ENCODE measurements around the gene JAG1.
A peak's percentile ranks its signal among the peaks of the same experiment; 100 is the strongest.

The JAG1 gene

DNA sequence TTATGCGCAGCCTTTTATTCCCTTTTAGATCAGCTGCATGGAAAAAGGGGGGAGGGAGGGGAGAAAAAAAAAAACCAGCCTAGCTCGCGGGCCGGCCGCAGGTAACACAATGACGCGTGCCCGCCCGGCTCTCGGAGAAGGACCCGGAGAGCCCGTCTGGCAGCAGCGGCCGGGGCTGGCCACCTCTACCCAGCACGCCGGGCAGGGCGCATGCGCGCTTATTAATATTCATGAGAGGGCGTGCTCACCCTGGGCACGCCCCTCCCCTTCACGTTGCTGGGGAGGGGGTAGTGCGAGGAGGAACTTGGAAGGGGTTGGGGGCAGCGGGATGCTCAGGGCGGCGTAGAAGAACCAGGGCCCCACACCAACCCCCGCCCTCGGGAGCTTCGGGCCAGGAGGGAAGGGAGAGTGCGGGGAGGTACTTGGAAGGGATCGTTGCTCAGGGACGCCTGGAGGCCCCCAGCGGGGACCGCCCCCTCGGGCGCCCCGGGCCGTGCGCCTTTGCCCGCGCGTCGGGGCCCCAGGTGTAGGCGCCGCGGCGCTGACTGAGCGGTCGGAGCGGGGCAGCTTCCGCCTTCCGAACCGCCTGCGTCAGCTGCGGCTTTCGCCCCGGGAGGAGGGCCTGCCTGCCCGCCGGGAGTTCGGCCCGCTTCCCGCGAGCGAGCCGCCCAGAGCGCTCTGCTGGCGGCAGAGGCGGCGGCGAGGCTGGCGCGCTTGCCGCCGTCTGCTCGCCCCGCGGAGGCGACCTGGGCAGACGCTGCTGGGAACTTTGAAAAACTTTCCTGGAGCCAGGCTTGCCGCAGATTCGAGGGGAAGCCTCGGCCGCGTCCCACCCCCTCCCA is at the start of gene JAG1:
Gene JAG1, minus strand, starts transcription at position 158 of the 842 bp plus-strand sequence. CDS start 469 bp downstream, outside the sequence.
- DNase-seq (ENCODE audit: low read depth): peak; percentile 93

DNA sequence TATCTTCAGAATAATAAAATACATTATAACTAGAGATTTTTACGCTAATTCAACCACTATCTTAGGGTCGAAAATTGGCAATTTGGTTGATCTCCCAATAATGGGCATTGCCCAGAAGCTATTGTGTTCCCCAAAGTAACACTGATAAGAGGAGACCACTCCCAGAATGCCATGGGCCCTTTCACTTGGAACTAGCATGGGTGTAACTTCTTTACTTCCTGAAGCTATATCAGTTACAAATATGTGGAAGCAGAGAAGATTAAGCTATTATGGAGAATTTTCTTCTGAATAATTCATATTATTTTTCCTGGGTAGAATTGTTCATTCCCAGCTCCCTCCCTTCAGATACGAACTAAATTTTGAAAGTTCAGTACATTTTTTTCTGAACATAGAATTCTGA is 48.2 kb upstream of the JAG1 start:
- no peak for DNase-seq (ENCODE audit: low read depth)

DNA sequence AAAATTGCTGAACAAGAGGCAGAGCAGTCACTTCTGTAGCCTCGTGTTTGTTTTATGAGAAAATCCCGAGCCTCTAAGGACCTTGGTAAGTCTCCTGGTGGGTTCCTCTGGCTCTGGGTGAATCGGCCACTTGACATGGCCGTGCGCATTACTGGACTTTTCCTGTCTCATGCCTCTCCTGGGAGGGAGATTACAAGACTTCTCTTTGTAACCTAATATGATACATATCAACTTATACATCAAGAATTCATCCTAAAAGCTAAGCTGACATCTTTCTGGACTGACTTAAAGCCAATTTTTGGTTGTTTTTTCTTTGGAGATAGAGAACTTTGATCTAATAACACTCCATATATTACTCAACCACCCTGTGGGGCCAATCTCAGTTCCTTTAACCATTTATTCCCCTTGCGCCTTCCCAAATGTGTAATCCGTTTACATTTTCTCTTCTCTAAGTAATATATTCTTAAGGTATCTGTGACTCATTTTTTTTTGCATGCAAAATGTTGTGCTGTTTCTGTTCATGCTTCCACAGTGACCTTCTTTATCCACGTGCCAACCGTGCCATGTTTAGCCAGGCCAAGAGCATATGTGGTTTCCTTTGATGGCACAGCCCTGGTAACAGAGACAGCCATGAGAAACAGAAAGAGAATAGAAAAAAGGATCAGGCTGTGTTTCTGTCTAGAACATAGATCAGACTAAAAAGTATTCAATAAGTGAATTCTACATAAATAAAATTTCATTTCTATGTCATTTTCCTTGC is 47.5 kb upstream of the JAG1 start:
- DNase-seq (ENCODE audit: low read depth): no peak

DNA sequence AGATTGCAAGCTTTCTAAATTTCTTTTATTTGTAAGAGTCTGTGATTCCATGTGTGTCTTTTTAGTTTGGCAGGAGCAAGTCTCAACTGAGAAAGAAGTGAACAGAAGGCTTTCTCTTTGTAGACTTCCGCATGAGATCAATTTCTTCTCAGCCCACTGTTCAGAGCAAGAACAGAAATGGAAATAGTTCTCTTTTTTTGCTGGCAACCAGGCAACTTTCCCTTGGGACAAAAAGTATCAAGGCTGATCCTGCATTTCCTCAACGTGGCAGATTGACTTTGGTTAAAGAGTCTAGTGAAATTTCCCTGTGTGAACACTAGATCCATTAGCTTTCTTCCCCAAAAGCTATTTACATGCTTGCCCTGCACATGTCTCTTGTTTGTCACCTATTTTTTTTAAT is 46.8 kb upstream of the JAG1 start:
- no peak for DNase-seq (ENCODE audit: low read depth)

DNA sequence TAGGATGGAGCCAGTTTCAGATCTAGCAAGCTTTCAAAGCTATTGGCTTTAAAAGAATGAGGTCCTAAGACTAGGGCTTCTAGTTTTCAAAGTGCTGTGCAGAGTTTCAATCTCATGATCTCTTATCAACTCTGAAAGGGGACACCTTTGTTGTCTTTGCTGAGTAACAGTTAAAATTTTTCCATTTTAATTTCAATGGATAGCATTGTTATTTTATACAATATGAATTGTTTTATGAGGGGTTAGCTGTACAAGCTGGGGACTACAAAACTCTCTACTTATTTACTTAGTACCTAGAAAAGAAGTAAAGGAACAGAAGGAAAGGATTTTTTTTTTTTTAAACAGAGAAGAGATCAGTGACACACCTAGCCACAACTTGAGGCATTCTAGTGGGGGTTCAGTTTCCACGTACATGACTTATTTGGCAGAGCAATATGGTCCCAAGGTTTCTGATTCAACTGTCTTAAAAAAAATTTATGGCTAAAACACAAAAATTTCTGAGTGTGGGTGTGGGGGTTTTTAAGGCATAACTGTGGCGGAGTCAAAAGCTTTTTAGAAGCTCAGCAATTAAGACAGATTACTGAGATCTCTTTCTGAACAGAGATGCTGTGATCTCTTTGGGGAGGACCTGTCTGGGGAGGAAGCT is 46.1 kb upstream of the JAG1 start:
- no peak for DNase-seq (ENCODE audit: low read depth)

DNA sequence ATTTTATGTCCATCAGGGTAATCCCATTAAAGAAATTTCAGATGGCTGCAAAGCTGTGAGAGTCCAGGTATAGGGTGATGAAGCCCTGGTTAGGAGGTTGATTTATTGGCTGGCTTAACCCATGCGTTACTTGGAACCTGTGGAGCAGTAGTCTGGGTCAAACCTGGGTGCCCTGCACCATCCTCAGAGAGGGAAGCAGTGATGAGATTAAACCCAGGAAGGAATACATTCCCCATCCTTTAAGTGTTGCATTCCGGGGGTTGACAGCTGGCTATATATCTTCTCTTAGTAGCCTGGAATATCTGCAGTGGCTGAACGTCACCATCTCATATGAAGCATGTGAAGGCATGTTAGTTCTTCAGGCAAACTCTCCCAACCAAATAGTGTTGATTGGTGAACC is 44.9 kb upstream of the JAG1 start:
- DNase-seq (ENCODE audit: low read depth): no peak

DNA sequence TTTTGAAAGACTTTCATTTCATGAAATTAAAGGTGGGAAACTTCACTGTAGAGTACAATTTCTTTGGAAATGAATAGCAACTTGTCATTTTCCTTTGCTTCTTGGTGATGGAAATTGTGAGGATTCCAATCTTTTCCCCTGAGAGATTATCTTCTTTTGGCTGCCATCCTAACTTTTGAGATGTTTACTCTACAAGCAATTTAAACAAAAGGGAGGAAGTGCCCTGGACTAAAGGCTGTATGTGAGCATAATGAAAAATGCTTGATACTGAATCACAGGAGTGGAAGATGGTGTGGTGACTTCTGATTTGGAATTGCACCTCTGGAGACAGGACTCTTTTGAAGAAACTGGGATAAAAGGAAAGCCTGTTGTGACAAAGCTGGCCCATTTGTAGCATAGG is 43.1 kb upstream of the JAG1 start:
- no peak for DNase-seq (ENCODE audit: low read depth)

DNA sequence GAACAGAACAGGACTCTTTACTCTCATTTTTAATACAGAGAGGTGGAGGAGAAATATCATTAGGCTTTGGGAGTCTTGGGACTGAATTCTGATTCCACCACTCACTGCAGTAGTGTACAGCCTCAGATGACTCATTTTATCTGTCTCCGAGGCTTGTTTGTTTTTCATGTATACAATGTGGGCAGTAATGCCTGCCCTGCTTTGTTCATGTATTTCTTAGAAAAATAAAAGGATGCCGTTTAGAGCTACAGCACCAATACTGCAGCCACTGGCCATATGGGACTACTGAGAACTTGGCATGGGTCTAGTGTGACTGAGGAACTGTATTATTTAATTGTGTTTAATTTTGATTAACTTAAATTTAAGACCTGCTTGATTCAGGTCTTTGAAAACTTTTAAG is 41.2 kb upstream of the JAG1 start:
- no peak for DNase-seq (ENCODE audit: low read depth)

DNA sequence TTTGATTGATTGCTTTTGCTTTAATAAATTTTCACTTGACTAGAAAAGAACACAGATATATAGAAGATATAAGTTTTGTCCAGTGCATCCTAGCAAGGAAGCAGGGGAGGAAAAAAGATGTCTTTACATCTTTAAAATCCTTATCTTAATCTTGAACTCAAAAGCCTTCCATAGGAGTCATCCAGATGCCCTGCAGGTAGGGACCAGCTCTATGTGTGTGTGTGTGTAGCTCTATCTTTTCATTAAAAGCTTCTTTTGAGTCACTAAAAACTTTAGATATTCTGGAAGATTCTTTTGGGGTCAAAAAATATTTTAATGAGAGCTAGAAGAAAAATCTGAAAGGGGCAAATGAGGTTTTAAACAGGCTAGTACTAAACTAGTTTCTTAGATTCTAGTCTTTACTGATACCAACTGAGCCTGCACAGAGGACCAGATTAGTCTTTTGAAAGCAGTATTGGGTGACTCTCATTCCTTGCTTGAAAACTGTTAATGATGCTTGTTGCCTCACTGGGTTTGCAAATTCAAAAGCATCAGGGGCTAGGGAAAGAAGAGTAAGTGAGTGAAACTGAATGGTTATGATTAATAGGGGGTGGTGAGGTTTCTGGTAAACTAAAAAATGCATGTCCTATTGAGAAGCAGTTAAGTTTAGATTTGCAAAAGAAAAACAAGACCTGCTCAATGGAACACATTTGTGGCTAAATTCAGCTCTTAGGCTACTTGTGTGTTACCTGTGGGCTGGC is 40.6 kb upstream of the JAG1 start:
- DNase-seq (ENCODE audit: low read depth): no peak

DNA sequence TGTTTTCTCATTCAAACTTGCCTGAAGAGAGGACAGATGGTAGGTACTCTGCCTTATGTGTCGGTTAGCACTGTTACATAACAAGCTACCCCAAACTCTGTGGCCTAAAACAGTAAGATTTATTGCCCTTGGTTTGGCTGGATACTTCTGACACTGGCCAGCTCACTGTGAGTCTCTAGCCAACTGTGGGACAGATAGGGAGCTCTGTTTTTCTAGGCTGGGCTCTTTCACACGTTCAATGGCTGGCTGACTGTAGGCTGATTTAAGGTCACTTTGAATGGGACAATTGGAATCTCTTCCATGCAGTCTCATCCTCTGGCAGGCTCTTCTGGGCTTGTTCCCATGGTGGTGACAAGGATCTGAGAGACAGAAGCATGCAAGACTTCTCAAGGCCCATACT is 39.4 kb upstream of the JAG1 start:
- no peak for DNase-seq (ENCODE audit: low read depth)

DNA sequence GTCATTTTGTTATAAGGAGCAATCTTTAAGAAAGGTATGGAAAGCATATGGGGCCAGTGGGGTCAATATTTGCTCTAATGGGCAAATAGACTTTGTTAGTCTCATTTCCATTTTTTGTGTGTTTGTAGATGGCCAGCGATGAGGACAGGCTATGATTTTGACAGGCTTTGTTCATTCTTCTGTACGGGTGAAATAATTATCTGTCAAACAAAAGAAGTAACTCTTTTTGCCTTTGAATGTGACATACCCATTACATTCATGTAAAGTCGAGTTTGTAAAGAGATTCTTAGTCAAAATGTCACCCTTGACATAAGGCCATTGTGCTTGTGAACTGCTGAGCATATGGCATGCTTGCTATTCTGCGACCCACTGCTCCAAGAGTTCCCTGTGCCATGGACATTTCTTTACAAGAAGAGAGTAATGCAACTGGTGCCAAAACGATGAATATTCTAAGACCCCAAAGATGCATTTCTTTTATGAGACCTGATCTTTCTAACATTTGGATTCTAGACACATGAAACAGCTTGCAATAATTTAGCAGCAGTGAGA is 38.2 kb upstream of the JAG1 start:
- no peak for DNase-seq (ENCODE audit: low read depth)

DNA sequence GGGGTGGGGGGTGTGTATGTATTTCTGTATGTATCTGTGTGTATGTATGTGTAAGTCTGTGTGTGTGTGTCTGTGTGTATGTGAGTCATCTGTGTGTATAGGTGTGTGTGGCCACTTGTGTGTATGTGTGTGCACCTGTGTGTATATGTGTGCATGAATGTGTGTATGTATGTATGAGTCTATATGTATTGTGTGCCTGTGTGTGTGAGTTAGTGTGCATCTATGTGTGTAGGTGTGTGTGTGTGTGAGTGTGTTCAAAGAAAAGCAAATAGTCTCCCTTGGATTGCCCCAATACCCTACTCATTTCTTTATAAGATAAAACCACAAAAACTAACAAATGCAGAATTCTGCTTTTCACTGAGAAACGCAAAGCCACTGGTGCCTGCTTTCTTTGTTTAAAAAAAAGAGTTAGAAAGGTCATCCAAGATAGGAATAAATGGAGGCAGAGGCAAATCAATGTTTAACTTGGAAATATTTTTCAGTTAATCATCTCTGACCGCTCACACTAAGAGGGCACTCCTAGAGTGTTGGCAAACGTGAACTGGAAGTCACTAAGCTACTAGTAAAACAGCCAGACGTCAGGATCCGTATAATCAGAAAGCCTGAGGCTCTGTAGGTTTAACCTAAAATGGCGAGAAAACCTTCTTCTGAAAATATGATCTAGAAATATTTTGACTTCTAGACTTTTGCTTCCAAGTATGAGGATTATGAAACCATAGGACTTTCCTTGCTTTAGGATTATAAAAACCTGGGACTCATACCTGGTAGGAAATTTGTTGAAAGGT is 37.4 kb upstream of the JAG1 start:
- no peak for DNase-seq (ENCODE audit: low read depth)

DNA sequence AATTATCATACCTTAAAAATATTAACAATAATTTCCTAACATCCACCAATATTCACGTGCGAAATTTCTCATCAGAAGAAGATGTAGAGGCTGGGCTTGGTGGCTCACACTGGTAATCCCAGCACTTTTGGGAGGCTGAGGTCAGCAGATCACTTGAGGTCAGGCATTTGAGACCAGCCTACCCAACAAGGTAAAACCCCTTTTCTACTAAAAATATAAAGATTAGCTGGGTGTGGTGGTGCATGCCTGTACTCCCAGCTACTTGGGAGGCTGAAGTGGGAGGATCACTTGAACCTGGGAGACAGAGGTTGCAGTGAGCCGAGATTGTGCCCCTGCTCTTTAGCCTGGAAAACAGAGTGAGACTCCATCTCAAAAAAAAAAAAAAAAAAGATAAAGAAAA is 36.1 kb upstream of the JAG1 start:
- DNase-seq (ENCODE audit: low read depth): no peak

DNA sequence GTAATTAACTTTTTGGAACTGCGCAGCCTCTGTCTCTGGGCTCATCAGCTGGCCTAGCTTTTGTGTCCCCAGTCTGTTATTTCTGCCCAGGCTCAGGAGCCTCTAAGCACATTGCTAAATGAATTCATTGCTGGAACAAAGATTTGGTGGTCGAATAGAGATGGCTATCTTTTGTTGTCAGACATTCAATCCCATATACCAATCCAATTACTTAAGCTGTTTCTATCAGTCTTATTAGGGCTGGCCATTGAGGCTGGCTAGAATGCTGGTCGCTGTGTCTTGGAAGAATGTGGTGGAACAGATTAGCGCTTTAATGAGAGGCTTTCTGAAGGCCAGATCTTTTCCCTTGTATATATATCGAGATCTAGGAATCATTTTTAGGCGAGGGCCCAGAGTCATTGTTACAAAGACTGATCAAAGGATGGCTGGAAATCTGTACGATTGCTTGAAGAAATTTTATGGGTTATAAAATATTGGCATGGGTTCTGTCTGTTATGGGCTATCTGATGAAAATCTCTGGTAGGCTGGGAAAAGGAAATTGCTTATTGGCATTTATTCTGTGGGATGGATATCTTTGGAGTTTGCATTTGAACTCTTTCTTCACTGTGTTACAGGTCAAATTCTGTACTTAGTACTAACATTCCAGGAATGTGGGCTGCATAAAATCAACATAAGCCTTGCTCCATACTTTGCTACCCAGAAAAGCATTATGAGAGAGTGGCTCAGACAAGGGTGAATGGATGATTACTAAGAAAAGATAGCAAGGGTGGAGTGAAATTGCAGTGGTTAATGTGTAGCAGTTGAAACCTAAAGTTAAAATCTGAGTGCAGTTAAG is 34.8 kb upstream of the JAG1 start:
- no peak for DNase-seq (ENCODE audit: low read depth)

DNA sequence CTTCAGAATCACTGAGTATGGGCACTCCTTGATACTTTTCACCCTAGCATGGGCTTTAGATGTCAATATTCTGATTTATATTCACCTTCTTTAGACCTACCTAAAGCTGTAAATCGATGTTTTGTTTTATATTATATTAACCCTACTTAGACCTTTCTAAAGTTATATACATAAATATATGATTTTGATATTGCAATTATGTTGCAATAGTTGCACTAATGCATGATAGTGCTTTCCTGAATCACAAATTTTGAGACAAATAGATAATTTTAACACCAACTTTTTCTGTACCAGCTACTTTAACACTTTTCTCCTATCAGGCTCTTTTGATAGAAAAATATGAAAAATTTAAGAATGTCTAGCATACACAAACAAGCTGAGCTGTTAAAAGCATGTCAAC is 34.0 kb upstream of the JAG1 start:
- DNase-seq (ENCODE audit: low read depth): no peak

DNA sequence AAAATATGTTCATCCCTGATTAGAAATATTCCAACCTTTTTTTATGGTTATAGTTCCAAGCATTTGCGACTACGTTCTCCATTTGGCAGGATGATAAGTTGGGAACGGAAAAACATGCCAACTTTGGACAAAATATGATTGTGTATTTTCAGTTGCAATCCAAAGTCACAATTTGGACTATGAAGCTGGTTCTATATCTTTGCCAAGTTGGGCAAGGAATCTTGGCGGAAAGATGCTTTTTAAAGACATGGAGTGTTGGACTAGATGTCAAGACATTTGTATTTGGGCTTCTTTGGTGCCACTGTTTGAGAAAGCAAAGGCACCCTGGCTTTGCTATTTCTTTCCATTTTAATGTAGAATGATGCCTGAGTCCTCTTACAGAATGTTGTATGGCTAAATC is 33.3 kb upstream of the JAG1 start:
- DNase-seq (ENCODE audit: low read depth): no peak

DNA sequence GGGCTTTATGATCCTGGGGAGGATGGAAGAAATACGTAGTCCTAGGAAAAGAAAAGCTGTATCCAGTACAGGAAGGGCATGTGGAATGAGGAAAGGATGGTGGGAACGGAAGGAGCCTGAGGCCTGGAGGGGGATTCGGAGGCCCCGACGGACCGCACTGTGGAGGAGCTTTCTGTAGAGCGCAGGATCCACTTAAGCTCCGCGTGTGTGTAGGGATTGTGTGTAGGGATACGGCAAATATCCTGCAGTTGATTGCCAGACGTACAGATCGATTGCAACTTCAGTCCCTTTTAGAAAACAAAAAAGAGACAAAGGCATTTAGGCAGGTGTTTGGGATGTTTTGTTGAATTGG is 32.6 kb upstream of the JAG1 start:
- no peak for DNase-seq (ENCODE audit: low read depth)

DNA sequence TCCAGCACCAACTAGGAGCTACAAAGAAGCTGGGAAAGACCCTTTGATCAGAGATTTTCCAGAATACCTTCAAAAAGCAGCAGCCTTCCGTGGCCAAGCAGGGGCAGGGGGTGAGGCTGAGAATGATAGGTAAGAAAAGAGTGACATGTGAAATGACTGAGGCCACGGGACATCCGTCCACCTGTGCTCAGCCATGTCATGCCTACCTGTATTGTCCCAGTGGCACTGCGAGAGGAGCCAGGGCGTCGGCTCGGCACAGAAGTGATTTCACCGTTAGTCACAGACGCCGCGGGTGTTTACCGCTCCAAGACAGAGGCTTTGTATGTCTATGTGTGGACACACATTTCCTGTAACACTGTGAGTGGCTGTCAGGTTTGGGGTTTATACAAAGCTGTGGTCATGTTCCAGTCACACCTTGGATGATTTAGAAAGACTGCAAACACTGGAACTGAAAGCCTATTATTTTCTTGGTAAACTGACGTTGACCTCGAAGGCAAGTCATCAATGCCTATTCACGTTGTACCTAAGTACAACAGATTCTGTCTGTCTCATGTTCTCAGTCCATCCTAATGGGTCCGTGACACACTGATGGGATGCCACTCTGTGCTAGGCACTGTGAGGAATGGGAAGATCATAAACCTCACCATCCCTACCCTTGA is 32.1 kb upstream of the JAG1 start:
- no peak for DNase-seq (ENCODE audit: low read depth)

DNA sequence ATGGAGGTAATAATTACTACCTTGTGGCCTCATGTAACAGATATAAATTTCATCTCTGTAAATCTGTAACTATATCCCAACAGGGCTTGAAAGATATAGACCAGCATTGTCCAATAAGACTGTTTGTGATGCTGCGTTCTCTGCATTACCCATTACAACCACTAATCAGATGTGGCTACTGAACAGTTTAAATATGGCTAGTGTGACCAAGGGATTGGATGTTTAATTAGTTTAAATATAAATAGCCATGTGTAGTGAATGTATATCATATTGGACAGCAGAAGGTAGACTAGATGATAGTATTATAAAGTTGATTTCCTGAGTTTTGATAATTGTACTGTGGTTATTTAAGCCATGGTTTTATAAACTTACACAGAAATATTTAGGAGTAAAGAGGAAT is 27.8 kb upstream of the JAG1 start:
- no peak for DNase-seq (ENCODE audit: low read depth)

DNA sequence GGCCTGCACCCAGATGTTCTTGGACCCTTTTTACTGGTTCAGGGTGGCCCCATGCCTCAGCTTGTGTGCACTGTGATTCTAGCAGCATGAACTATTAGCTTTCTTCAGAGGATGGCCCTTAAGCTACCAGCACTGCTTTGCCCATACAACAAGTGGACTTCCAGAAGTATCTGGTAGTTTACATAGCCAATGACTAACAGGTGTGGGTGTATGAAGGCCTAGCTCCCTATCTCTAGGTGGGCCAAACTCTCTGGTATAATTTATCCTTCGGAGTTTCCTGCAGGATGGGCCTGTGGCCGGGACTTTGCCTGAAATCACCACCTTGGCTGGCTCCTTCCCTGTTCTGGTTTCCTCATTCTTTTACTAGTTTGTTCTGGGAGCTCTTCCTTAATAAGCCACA is 26.1 kb upstream of the JAG1 start:
- DNase-seq (ENCODE audit: low read depth): no peak

Measured in CMK (cell line).